Psoas muscle (tissue), 8 donors: Measurements from ENCODE around the gene FRZB. TPM values are rescaled to one million over a fixed set of nuclear protein-coding genes. Genes with fewer than 3 reads are reported as not detected.

Source experiments
- ATAC-seq, 4 donors: fragments of 200-7000 bp; cut with Tn5 transposase; one replicate each; pipeline ENCODE4 v1.9.1; 2020; ENCODE audit warnings: moderate library complexity in 3 of 4, mild to moderate bottlenecking in 2 of 4
- DNase-seq, 2 donors: peaks; one replicate each; pipeline ENCODE4 v3.0.0-alpha.2; 2020
- H3K27ac ChIP-seq: fragments of 200-600 bp; one replicate; pipeline ENCODE4 v1.8.0; 2022
- H3K27me3 ChIP-seq, 3 donors: fragments of 200-600 bp in 1 of 3; one replicate each; pipeline versions ENCODE4 v1.6.1 to v1.8.0; 2013 to 2022; ENCODE audit warnings: low read length in 2 of 3, mild to moderate bottlenecking in 2 of 3, moderate library complexity in 1 of 3; ENCODE audit not compliant: insufficient read depth in 3 of 3
- H3K36me3 ChIP-seq, 2 donors: fragments of 200-600 bp in 1 of 2; one replicate each; pipeline versions ENCODE4 v1.6.1 to v1.8.0; 2013 to 2022; ENCODE audit warnings: low read depth in 1 of 2, mild to moderate bottlenecking in 1 of 2, moderate library complexity in 1 of 2; ENCODE audit not compliant: insufficient read depth in 1 of 2
- H3K4me1 ChIP-seq: fragments of 200-600 bp; one replicate; pipeline ENCODE4 v1.8.0; 2022
- H3K4me3 ChIP-seq: fragments of 200-600 bp; one replicate; pipeline ENCODE4 v1.8.0; 2022; ENCODE audit warnings: mild to moderate bottlenecking
- H3K9me3 ChIP-seq: fragments of 200-600 bp; one replicate; pipeline ENCODE4 v1.8.0; 2022
- CTCF ChIP-seq: fragments of 200-600 bp; IDR thresholded peaks from one replicate; pipeline ENCODE4 v1.8.0; 2022; ENCODE audit warnings: antibody characterized with exemption
- WGBS, 3 donors: extraction: QIAGEN DNeasy Blood & Tissue Kit; methylation state at CpG; one replicate each; pipeline versions ENCODE4 v1.1.6 to v1.1.7; 2013; 5-methylcytosine and 5-hydroxymethylcytosine counted together
- intact Hi-C, 2 donors: fragments of 100-400 bp; cut with DNase I; formaldehyde crosslinking; loops; one replicate each; pipeline versions ENCODE4 v1.11.0 to v1.14.2; 2022
- polyA plus RNA-seq, 3 donors: library from polyadenylated mRNA; stranded (reverse); fragments of 200-250 nt; gene quantifications; one replicate each; pipeline ENCODE4 v1.2.3, GENCODE V29; 2013
- total RNA-seq, 4 donors: library from RNA; stranded (reverse); fragmentation: NEBNext Ultra II Directional in 2 of 4; extraction: Animal tissue kit (Norgen Biotek cat#: 25700) in 2 of 4; gene quantifications; one replicate each; pipeline versions ENCODE4 v1.2.1 to v1.2.4, GENCODE V29; 2021 to 2023
- donor health status: healthy with polysubstance abuse.
- donor health status: DM: no; HTN: no; CAD: no; lungs with moderate emphysema.
- donor health status: Bipolar disorder and iron deficiency.
- donor health status: healthy.
- donor health status: DM: yes; HTN: yes; CAD: no.
- donor health status: DM: no; HTN: no; CAD: no.
- donor health status: DM: no; HTN: no; CAD: no.
- donor health status: DM: yes; HTN: yes; CAD: no.

Gene FRZB
- total and polyA plus RNA-seq, 7 donors = 0.57 to 19.8 (median 2.7) TPM

GRCh38 chr2:182827182-182827879, 39.1 kb downstream of the FRZB start:
- H3K36me3 ChIP-seq = no peaks in the 10 kb centered on the region
- H3K27me3 ChIP-seq = no peaks in the 10 kb centered on the region
- H3K9me3 ChIP-seq = no peaks in the 10 kb centered on the region
- no peak overlapping the region for H3K27ac ChIP-seq
- 54 to 64% (median 62%) methylated on average over 2 of the region's 2 CpGs for WGBS, 3 donors
- ATAC-seq = no peak
- no peak overlapping the region for H3K4me3 ChIP-seq
- no peak for TF ChIP-seq CTCF
- H3K4me1 ChIP-seq = no peaks in the 10 kb centered on the region
- intact Hi-C loops = no loop called here
- no peak for DNase-seq

GRCh38 chr2:182826496-182826895, 39.9 kb downstream of the FRZB start:
- Histone ChIP-seq H3K4me3 (no peak overlapping the region), H3K4me1 (no peaks in the 10 kb centered on the region), H3K36me3 (no peaks in the 10 kb centered on the region), H3K27me3 (no peaks in the 10 kb centered on the region), H3K9me3 (no peaks in the 10 kb centered on the region), H3K27ac (no peak overlapping the region)
- ATAC-seq = no peak
- WGBS, 3 donors = 84 to 88% (median 84%) methylated on average over 3 of the region's 3 CpGs
- no peak for TF ChIP-seq CTCF
- no peak for DNase-seq
- intact Hi-C loops = no loop called here

- ATAC-seq (no peak), DNase-seq (no peak)
- H3K36me3 ChIP-seq = no peaks in the 10 kb centered on the region
- intact Hi-C loops = no loop called here
- H3K9me3 ChIP-seq = no peaks in the 10 kb centered on the region
- no peaks in the 10 kb centered on the region for H3K4me1 ChIP-seq
- TF ChIP-seq CTCF = no peak
- H3K27me3 ChIP-seq = no peaks in the 10 kb centered on the region
- no peak overlapping the region for H3K27ac ChIP-seq
- H3K4me3 ChIP-seq = no peak overlapping the region
- WGBS, 3 donors = 64 to 77% (median 71%) methylated on average over 1 of the region's 1 CpG
Measured at GRCh38 chr2:182826064-182826463, 40.4 kb downstream of the FRZB start.

- no peak for TF ChIP-seq CTCF
- no peak overlapping the region for H3K27ac ChIP-seq
- ATAC-seq = peak in 1 of 4 donors; percentile 50
- 42 to 55% (median 43%) methylated on average over 6 of the region's 6 CpGs for WGBS, 3 donors
- intact Hi-C loops = no loop called here
- H3K36me3 ChIP-seq = no peaks in the 10 kb centered on the region
- H3K4me1 ChIP-seq = no peaks in the 10 kb centered on the region
- no peaks in the 10 kb centered on the region for H3K9me3 ChIP-seq
- H3K4me3 ChIP-seq = no peak overlapping the region
- no peak for DNase-seq
- H3K27me3 ChIP-seq = no peaks in the 10 kb centered on the region
Measured at GRCh38 chr2:182824767-182825158, 41.7 kb downstream of the FRZB start.
